HepG2 (cell line): Measurements from ENCODE around the gene ETFA. TPM values are rescaled to one million over a fixed set of nuclear protein-coding genes. Genes with fewer than 3 reads are reported as not detected.

ENCODE experiments used
- ATAC-seq: fragments of 200-7000 bp; cut with Tn5 transposase; 3 replicates; pipeline ENCODE4 v1.9.1; 2020; ENCODE audit warnings: mild to moderate bottlenecking, moderate library complexity
- BruUV-seq: library from RNA; stranded (reverse); fragments of 400-500 nt; replicated peaks from 2 replicates; lab custom pipeline; 2021; lab: Mats Ljungman, UMichigan
- CTCF ChIA-PET: fragments of 300-600 bp; formaldehyde crosslinking; extraction: SDS; loops from one replicate; lab custom pipeline; 2021; ENCODE audit warnings: low total read pairs, inconsistent platforms, low intra/inter-chr PET ratio; lab: Yijun Ruan, JAX
- POLR2A ChIA-PET: fragments of 350-600 bp; sonication (Branson Sonifier 250); formaldehyde crosslinking; loops from one replicate; lab custom pipeline; 2020; ENCODE audit warnings: antibody characterized with exemption, inconsistent platforms; lab: Yijun Ruan, JAX
- DNase-seq: peaks from one replicate; pipeline ENCODE4 v3.0.0-alpha.2; 2015; ENCODE audit warnings: low spot score
- FAIRE-seq: peaks from 3 replicates; lab custom pipeline; 2011; peaks lifted over from hg19 to GRCh38; lab: Jason Lieb, UNC
- H2AFZ ChIP-seq: one replicate; pipeline ENCODE4 v1.6.1; 2011; ENCODE audit warnings: low read length, inconsistent platforms
- H3K27ac ChIP-seq: fragments of 300-600 bp; 3 replicates; pipeline ENCODE4 v1.8.0; 2011; ENCODE audit warnings: mixed run types, mild to moderate bottlenecking, mixed read lengths, low read length, inconsistent platforms; ENCODE audit not compliant: insufficient read depth; ENCODE audit errors: extremely low read length
- H3K27me3 ChIP-seq, 2 experiments: fragments of 200-600 bp in 1 of 2; 2 replicates in 1 of 2; 3 replicates in 1 of 2; pipeline versions ENCODE4 v1.6.0 to v1.8.0; 2011; ENCODE audit warnings: low read length in 2 of 2, mild to moderate bottlenecking in 2 of 2, moderate library complexity in 2 of 2, inconsistent platforms in 1 of 2; ENCODE audit not compliant: insufficient read depth in 2 of 2, control insufficient read depth in 1 of 2
- H3K36me3 ChIP-seq, 2 experiments: fragments of 200-600 bp in 1 of 2; replicated peaks in 1 of 2; 2 replicates in 1 of 2; 3 replicates in 1 of 2; pipeline versions ENCODE4 v1.5.1 to v1.8.0; 2011; ENCODE audit warnings: low read length in 2 of 2, inconsistent platforms in 1 of 2; ENCODE audit not compliant: insufficient read depth in 2 of 2, control insufficient read depth in 1 of 2
- H3K4me1 ChIP-seq: 2 replicates; pipeline ENCODE4 v1.5.1; 2012; ENCODE audit warnings: low read length, inconsistent platforms; ENCODE audit not compliant: insufficient read depth
- H3K4me2 ChIP-seq: 2 replicates; pipeline ENCODE4 v1.6.0; 2011; ENCODE audit warnings: low read depth, low read length, inconsistent platforms
- H3K4me3 ChIP-seq, 3 experiments: fragments of 200-600 bp in 1 of 3; sonication (generic), shearing (Covaris generic) in 1 of 3; replicated peaks in 1 of 3; 2 replicates each; pipeline ENCODE4 v1.5.1; 2011 to 2016; ENCODE audit warnings: low read length in 3 of 3, inconsistent platforms in 2 of 3, low read depth in 2 of 3, mild to moderate bottlenecking in 2 of 3, control low read depth in 1 of 3, mixed read lengths in 1 of 3; ENCODE audit not compliant: insufficient read depth in 1 of 3
- H3K79me2 ChIP-seq: one replicate; pipeline ENCODE4 v1.6.1; 2011; ENCODE audit warnings: low read length, inconsistent platforms; ENCODE audit not compliant: insufficient read depth
- H3K9ac ChIP-seq: 2 replicates; pipeline ENCODE4 v1.6.0; 2011; ENCODE audit warnings: mild to moderate bottlenecking, low read depth, low read length, inconsistent platforms; ENCODE audit not compliant: insufficient read depth
- H3K9me3 ChIP-seq: 2 replicates; pipeline ENCODE4 v1.5.1; 2012; ENCODE audit warnings: mild to moderate bottlenecking, low read length
- H4K20me1 ChIP-seq: 2 replicates; pipeline ENCODE4 v1.6.0; 2011; ENCODE audit warnings: inconsistent platforms, mild to moderate bottlenecking, low read length, moderate library complexity; ENCODE audit not compliant: insufficient read depth
- ARHGAP35 ChIP-seq: sonication (generic); formaldehyde crosslinking; IDR thresholded peaks from 2 replicates; pipeline ENCODE4 v1.9.0; 2022; ENCODE audit warnings: mild to moderate bottlenecking, inconsistent platforms, moderate library complexity, missing genetic modification reagents, borderline replicate concordance
- FOXM1 ChIP-seq: sonication (generic); formaldehyde crosslinking; IDR thresholded peaks from 2 replicates; pipeline ENCODE4 v1.5.0; 2020; ENCODE audit warnings: missing genetic modification reagents
- GFI1 ChIP-seq: sonication (generic); formaldehyde crosslinking; IDR thresholded peaks from 2 replicates; pipeline ENCODE4 v1.5.0; 2020; ENCODE audit warnings: missing genetic modification reagents, mild to moderate bottlenecking, borderline replicate concordance
- GZF1 ChIP-seq: sonication (generic); formaldehyde crosslinking; IDR thresholded peaks from 2 replicates; pipeline ENCODE4 v1.5.1; 2020; ENCODE audit warnings: mild to moderate bottlenecking, missing genetic modification reagents
- MED13 ChIP-seq: sonication (generic); formaldehyde crosslinking; IDR thresholded peaks from 2 replicates; pipeline ENCODE4 v1.5.0; 2020; ENCODE audit warnings: missing genetic modification reagents
- PHF8 ChIP-seq: sonication (generic); formaldehyde crosslinking; IDR thresholded peaks from 2 replicates; pipeline ENCODE4 v1.5.0; 2020; ENCODE audit warnings: missing genetic modification reagents
- SETDB1 ChIP-seq: sonication (generic); formaldehyde crosslinking; IDR thresholded peaks from 2 replicates; pipeline ENCODE4 v1.5.1; 2020; ENCODE audit warnings: missing genetic modification reagents, mild to moderate bottlenecking, borderline replicate concordance
- STAT5B ChIP-seq: sonication (generic); formaldehyde crosslinking; IDR thresholded peaks from 2 replicates; pipeline ENCODE4 v1.4.0; 2020; ENCODE audit warnings: missing genetic modification reagents
- ZBED4 ChIP-seq: sonication (generic); formaldehyde crosslinking; IDR thresholded peaks from 2 replicates; pipeline ENCODE4 v1.4.0; 2020; ENCODE audit warnings: missing genetic modification reagents, borderline replicate concordance
- ZBTB33 ChIP-seq: sonication (generic); formaldehyde crosslinking; IDR thresholded peaks from 2 replicates; pipeline ENCODE4 v1.4.0; 2020; ENCODE audit warnings: missing genetic modification reagents
- ZFP90 ChIP-seq: sonication (generic); formaldehyde crosslinking; IDR thresholded peaks from 2 replicates; pipeline ENCODE4 v1.8.0; 2022; ENCODE audit warnings: missing genetic modification reagents, mild to moderate bottlenecking, inconsistent platforms, borderline replicate concordance
- ZNF263 ChIP-seq: sonication (generic); formaldehyde crosslinking; IDR thresholded peaks from 2 replicates; pipeline ENCODE4 v1.4.0; 2020; ENCODE audit warnings: missing genetic modification reagents
- ZNF362 ChIP-seq: sonication (generic); formaldehyde crosslinking; IDR thresholded peaks from 2 replicates; pipeline ENCODE4 v1.4.0; 2020; ENCODE audit warnings: missing genetic modification reagents, mild to moderate bottlenecking, borderline replicate concordance
- WGBS: methylation state at CpG from one replicate; pipeline ENCODE4 v1.1.6; 2017; ENCODE audit warnings: low lambda C conversion rate; 5-methylcytosine and 5-hydroxymethylcytosine counted together
- in situ Hi-C: cut with HindIII; loops from 2 replicates; pipeline ENCODE4 v1.10.0; 2017; ENCODE audit warnings: low pct_unique_long_range_greater_than_20kb; ENCODE audit not compliant: extremely low pct_ligation_motif_present
- intact Hi-C: fragments of 100-400 bp; cut with micrococcal nuclease; formaldehyde crosslinking; loops from one replicate; pipeline ENCODE4 v1.10.0; 2022; ENCODE audit not compliant: unreplicated experiment
- polyA plus RNA-seq, 8 experiments: library from polyadenylated mRNA; depleted of rRNA in 3 of 8; stranded (reverse) in 7 of 8; unstranded in 1 of 8; fragments of >200 nt; fragmentation: Illumina TruSeq in 4 of 8; extraction: Trizol in 4 of 8; gene quantifications; 2 replicates each; pipeline versions ENCODE4 v1.2.1 to v1.2.3, GENCODE V29; 2011 to 2016; ENCODE audit warnings: low read depth in 4 of 8, missing spikeins in 1 of 8, mixed read lengths in 1 of 8; ENCODE audit not compliant: insufficient read depth in 1 of 8
- total RNA-seq, 5 experiments: library from RNA; depleted of rRNA; stranded (reverse); fragments of >200 nt; fragmentation: Illumina TruSeq; extraction: Trizol; gene quantifications; 2 replicates each; pipeline ENCODE4 v1.2.3, GENCODE V29; 2016; ENCODE audit warnings: low read depth in 1 of 5

ETFA gene
- total and polyA plus RNA-seq, 2 of the 13 experiments (the other 11 are each of a cell fraction or from before 2014, with no cell fraction given) = 291 to 396 TPM

- no peak overlapping the region for H3K27ac ChIP-seq
- H3K79me2 ChIP-seq = no peaks in the 10 kb centered on the region
- ChIA-PET POLR2A (interaction anchor here (1.1 kb wide), 1 partner anchor 16 kb away, joined by 4 read pairs; the partner anchor contains the start of gene ETFA), CTCF (no interaction called here)
- no peak for DNase-seq
- no peak overlapping the region for H3K9ac ChIP-seq
- H2AFZ ChIP-seq = no peak overlapping the region
- H3K36me3 ChIP-seq = no peaks in the 10 kb centered on the region
- no peak overlapping the region for H3K4me2 ChIP-seq
- ATAC-seq = no peak
- WGBS = 28% methylated on average over 8 of the region's 8 CpGs
- BruUV-seq = no TSS peak
- no peak for FAIRE-seq
- no peaks in the 10 kb centered on the region for H4K20me1 ChIP-seq
- intact Hi-C loops (no loop called here), in situ Hi-C loops (no loop called here)
- peaks cover 7% of the 10 kb centered on the region for H3K4me1 ChIP-seq
- H3K27me3 ChIP-seq = peaks cover 0 to 15% of the 10 kb centered on the region in 2 experiments; a peak in 3 of 5 replicates
- H3K4me3 ChIP-seq = no peak overlapping the region
- no peaks in the 10 kb centered on the region for H3K9me3 ChIP-seq
- no peak for TF ChIP-seq ZFP90 (CRISPR knock-in tag)
- no peak for TF ChIP-seq GZF1
- no peak for TF ChIP-seq SETDB1 (CRISPR knock-in tag)
- peak; percentile 38; the same call in 1 of the 2 replicates for TF ChIP-seq ZNF263 (CRISPR knock-in tag)
- no peak for TF ChIP-seq FOXM1
- no peak for TF ChIP-seq MED13 (CRISPR knock-in tag)
- TF ChIP-seq ARHGAP35 (CRISPR knock-in tag) = no peak
- no peak for TF ChIP-seq PHF8 (CRISPR knock-in tag)
- no peak for TF ChIP-seq ZBED4 (CRISPR knock-in tag)
- TF ChIP-seq ZBTB33 (CRISPR knock-in tag) = no peak
- no peak for TF ChIP-seq STAT5B (CRISPR knock-in tag)
- TF ChIP-seq GFI1 (CRISPR knock-in tag) = no peak
- TF ChIP-seq ZNF362 (CRISPR knock-in tag) = 0 out of 2 replicates have a peak, but pooled peaks have one; percentile 33
These were observed 16.2 kb upstream of the ETFA start for GRCh38 chr15:76327191-76328105.
